Measurements from ENCODE around the gene ZNRF2. TPM values are rescaled to one million over a fixed set of nuclear protein-coding genes. Genes with fewer than 3 reads are reported as not detected.

The ZNRF2 gene
- total and polyA plus RNA-seq, 2 of the 13 experiments (the other 11 are each of a cell fraction or from before 2014, with no cell fraction given): 3.5 to 7.7 TPM

GRCh38 chr7:30276203-30276900, 8.0 kb upstream of the ZNRF2 start (continued):
- TF ChIP-seq KIAA2018 (CRISPR knock-in tag; IDR thresholded peaks at IDR 0.05; ENCODE audit: borderline replicate concordance) (no peak), MZF1 (CRISPR knock-in tag; IDR thresholded peaks at IDR 0.05; ENCODE audit: borderline replicate concordance) (no peak), ELF3 (CRISPR knock-in tag; IDR thresholded peaks at IDR 0.05) (no peak), ZNF598 (CRISPR knock-in tag; IDR thresholded peaks at IDR 0.05; ENCODE audit: borderline replicate concordance) (no peak), XRCC5 (optimal IDR thresholded peaks at IDR 0.05; ENCODE audit: low read length) (peak; percentile 38), ZNF367 (CRISPR knock-in tag; IDR thresholded peaks at IDR 0.05; ENCODE audit: borderline replicate concordance) (no peak), ZNF549 (CRISPR knock-in tag; IDR thresholded peaks at IDR 0.05) (no peak), MAX (IDR thresholded peaks at IDR 0.05) (no peak), JUND (CRISPR knock-in tag; IDR thresholded peaks at IDR 0.05) (no peak), KLF16 (CRISPR knock-in tag; IDR thresholded peaks at IDR 0.05) (no peak), ZNF460 (CRISPR knock-in tag; IDR thresholded peaks at IDR 0.05; ENCODE audit: borderline replicate concordance) (no peak), PATZ1 (CRISPR knock-in tag; IDR thresholded peaks at IDR 0.05) (no peak; the same call in 1 of the 2 replicates), TOE1 (CRISPR knock-in tag; IDR thresholded peaks at IDR 0.05) (no peak), EEA1 (CRISPR knock-in tag; IDR thresholded peaks at IDR 0.05; ENCODE audit: borderline replicate concordance) (no peak), GPN1 (CRISPR knock-in tag; IDR thresholded peaks at IDR 0.05; ENCODE audit: borderline replicate concordance) (no peak), ZNF205 (CRISPR knock-in tag; IDR thresholded peaks at IDR 0.05) (no peak), MXD1 (CRISPR knock-in tag; IDR thresholded peaks at IDR 0.05) (no peak), ATRX (CRISPR knock-in tag; IDR thresholded peaks at IDR 0.05; ENCODE audit: borderline replicate concordance) (no peak), KLF11 (CRISPR knock-in tag; IDR thresholded peaks at IDR 0.05) (no peak), REPIN1 (CRISPR knock-in tag; IDR thresholded peaks at IDR 0.05; ENCODE audit: borderline replicate concordance, low read depth) (no peak)

Data from HepG2 (cell line).